Caco-2 (cell line): Measurements from ENCODE around the gene SHROOM4. TPM values are rescaled to one million over a fixed set of nuclear protein-coding genes. Genes with fewer than 3 reads are reported as not detected.

ENCODE experiments used
- Bru-seq: library from RNA; stranded (reverse); fragments of 400-500 nt; gene quantifications from one replicate; lab custom pipeline; 2021; lab: Mats Ljungman, UMichigan
- BruChase-seq, 2 experiments: library from RNA; stranded (reverse); fragments of 400-500 nt; gene quantifications; one replicate each; lab custom pipeline; 2021; lab: Mats Ljungman, UMichigan
- BruUV-seq: library from RNA; stranded (reverse); fragments of 400-500 nt; replicated peaks from 2 replicates; lab custom pipeline; 2021; lab: Mats Ljungman, UMichigan
- CTCF ChIA-PET: fragments of 300-600 bp; sonication (Branson Sonifier 250); formaldehyde crosslinking; loops from one replicate; lab custom pipeline; 2022; ENCODE audit warnings: antibody characterized with exemption; lab: Charles Lee
- POLR2A ChIA-PET: fragments of 300-600 bp; sonication (Branson Sonifier 250); formaldehyde crosslinking; loops from one replicate; lab custom pipeline; 2022; ENCODE audit warnings: antibody characterized with exemption; lab: Charles Lee
- DNase-seq, 2 experiments: peaks; one replicate each; pipeline versions ENCODE4 v3.0.0 to v3.0.0-alpha.2; 2020 to 2022
- H3K27me3 ChIP-seq: replicated peaks from 2 replicates; pipeline ENCODE4 v1.6.0; 2011; ENCODE audit warnings: low read length; ENCODE audit not compliant: control insufficient read depth, insufficient read depth
- H3K36me3 ChIP-seq: 2 replicates; pipeline ENCODE4 v1.5.1; 2011; ENCODE audit warnings: low read length; ENCODE audit not compliant: control insufficient read depth, insufficient read depth
- H3K4me1 ChIP-seq: fragments of 250-450 bp; sonication (Bioruptor Pico); 2 replicates; pipeline ENCODE4 v1.5.1; 2020; ENCODE audit warnings: mild to moderate bottlenecking
- H3K4me3 ChIP-seq: 2 replicates; pipeline ENCODE4 v1.5.1; 2011; ENCODE audit warnings: low read depth, mild to moderate bottlenecking, control low read depth, low read length
- H3K9me3 ChIP-seq: fragments of 250-450 bp; sonication (Bioruptor Pico); 2 replicates; pipeline ENCODE4 v1.5.1; 2020; ENCODE audit warnings: mild to moderate bottlenecking, moderate library complexity
- H3K27ac Mint-ChIP-seq: one replicate; pipeline ENCODE4 v1.8.0; 2022; ENCODE audit warnings: mixed read lengths; ENCODE audit not compliant: unreplicated experiment
- H3K27me3 Mint-ChIP-seq: one replicate; pipeline ENCODE4 v1.8.0; 2022; ENCODE audit warnings: mixed read lengths; ENCODE audit not compliant: insufficient read depth, unreplicated experiment
- H3K36me3 Mint-ChIP-seq: one replicate; pipeline ENCODE4 v1.8.0; 2022; ENCODE audit warnings: mild to moderate bottlenecking, mixed read lengths; ENCODE audit not compliant: insufficient read depth, unreplicated experiment
- H3K4me1 Mint-ChIP-seq: one replicate; pipeline ENCODE4 v1.8.0; 2022; ENCODE audit warnings: low read depth, mixed read lengths; ENCODE audit not compliant: unreplicated experiment
- H3K4me3 Mint-ChIP-seq: one replicate; pipeline ENCODE4 v1.8.0; 2022; ENCODE audit warnings: mild to moderate bottlenecking, moderate library complexity, mixed read lengths; ENCODE audit not compliant: unreplicated experiment
- H3K9me3 Mint-ChIP-seq: one replicate; pipeline ENCODE4 v1.8.0; 2022; ENCODE audit warnings: mixed read lengths; ENCODE audit not compliant: unreplicated experiment
- CTCF ChIP-seq, 2 experiments: fragments of 200-600 bp in 1 of 2; IDR thresholded peaks; 1 replicate in 1 of 2; 2 replicates in 1 of 2; pipeline versions ENCODE4 v1.5.1 to v1.8.0; 2011 to 2022; ENCODE audit warnings: antibody characterized with exemption in 1 of 2, control low read depth in 1 of 2, inconsistent platforms in 1 of 2, low read depth in 1 of 2, low read length in 1 of 2, mild to moderate bottlenecking in 1 of 2, moderate library complexity in 1 of 2; ENCODE audit not compliant: insufficient read depth in 1 of 2, severe bottlenecking in 1 of 2, unreplicated experiment in 1 of 2
- intact Hi-C: fragments of 100-400 bp; cut with micrococcal nuclease; formaldehyde crosslinking; loops from one replicate; pipeline ENCODE4 v1.10.0; 2022; ENCODE audit not compliant: unreplicated experiment
- long read RNA-seq: library from polyadenylated mRNA; stranded (forward); transcript quantifications from one replicate; pipeline ENCODE4 v2.0.0, GENCODE V29; 2022
- total RNA-seq: library from RNA; stranded (reverse); gene quantifications from 2 replicates; pipeline ENCODE4 v1.2.3, GENCODE V29; 2022

SHROOM4 gene
- total RNA-seq (0.09 and 0.12 TPM in 2 replicates), Bru-seq, nascent RNA (percentile 15 among the genes with signal in this experiment), BruChase-seq, experiment 1, labeled RNA remaining after a 2-hour chase (percentile 14 among the genes with signal in this experiment), BruChase-seq, experiment 2, labeled RNA remaining after a 6-hour chase (percentile 13 among the genes with signal in this experiment)
- long read RNA-seq: 0 reads

GRCh38 chrX:50813843-50814661 lies at the start of gene SHROOM4:
Gene SHROOM4, minus strand, starts transcription at chrX:50814194. Its CDS starts 176 bp downstream, at chrX:50814018.
- BruUV-seq: no TSS peak
- peak within 1 kb of the TSS; percentile 42 for H3K4me3 ChIP-seq
- H3K4me1 ChIP-seq: no peaks in the 10 kb centered on the region
- POLR2A ChIA-PET: no interaction called here
- no peaks in the 10 kb centered on the region for H3K36me3 ChIP-seq
- intact Hi-C loops: no loop called here
- DNase-seq: no peak
- peak within 1 kb of the TSS; percentile 68 for H3K4me3 Mint-ChIP-seq
- no peaks in the 10 kb centered on the region for H3K4me1 Mint-ChIP-seq
- H3K27me3 Mint-ChIP-seq: no peaks in the 10 kb centered on the region
- H3K9me3 ChIP-seq: no peaks in the 10 kb centered on the region
- H3K9me3 Mint-ChIP-seq: no peaks in the 10 kb centered on the region
- no peak for TF ChIP-seq CTCF (IDR thresholded peaks at IDR 0.05; ENCODE audit: insufficient read depth in 1 of 2, low read depth in 1 of 2, low read length in 1 of 2, severe bottlenecking in 1 of 2, unreplicated experiment in 1 of 2)
- CTCF ChIA-PET: no interaction called here
- no peaks in the 10 kb centered on the region for H3K27me3 ChIP-seq
- H3K36me3 Mint-ChIP-seq: no peaks in the 10 kb centered on the region
- H3K27ac Mint-ChIP-seq: no peak within 1 kb of the TSS

- BruUV-seq: no TSS peak
- no peak for TF ChIP-seq CTCF (IDR thresholded peaks at IDR 0.05; ENCODE audit: insufficient read depth in 1 of 2, low read depth in 1 of 2, low read length in 1 of 2, severe bottlenecking in 1 of 2, unreplicated experiment in 1 of 2)
- H3K9me3 ChIP-seq: no peaks in the 10 kb centered on the region
These were observed 49.5 kb upstream of the SHROOM4 start for GRCh38 chrX:50863471-50863870.

GRCh38 chrX:50860518-50860917 lies 46.5 kb upstream of the SHROOM4 start:
- peaks cover 4% of the 10 kb centered on the region for H3K27me3 Mint-ChIP-seq

More at GRCh38 chrX:50863471-50863870, 49.5 kb upstream of the SHROOM4 start:
- POLR2A ChIA-PET: no interaction called here
- DNase-seq: no peak
- intact Hi-C loops: no loop called here
- no peaks in the 10 kb centered on the region for H3K36me3 ChIP-seq
- no peaks in the 10 kb centered on the region for H3K4me1 ChIP-seq
- Mint-ChIP-seq H3K27me3 (no peaks in the 10 kb centered on the region), H3K9me3 (peaks cover 3% of the 10 kb centered on the region), H3K4me3 (no peak overlapping the region), H3K4me1 (no peaks in the 10 kb centered on the region), H3K36me3 (no peaks in the 10 kb centered on the region), H3K27ac (no peak overlapping the region)
- H3K4me3 ChIP-seq: no peak overlapping the region
- CTCF ChIA-PET: no interaction called here
- no peaks in the 10 kb centered on the region for H3K27me3 ChIP-seq

More at GRCh38 chrX:50860518-50860917, 46.5 kb upstream of the SHROOM4 start:
- DNase-seq: no peak
- Histone ChIP-seq H3K9me3 (no peaks in the 10 kb centered on the region), H3K4me1 (no peaks in the 10 kb centered on the region), H3K4me3 (no peak overlapping the region), H3K27me3 (no peaks in the 10 kb centered on the region), H3K36me3 (no peaks in the 10 kb centered on the region)
- peaks cover 9% of the 10 kb centered on the region for H3K9me3 Mint-ChIP-seq
- no peaks in the 10 kb centered on the region for H3K4me1 Mint-ChIP-seq
- BruUV-seq: no TSS peak
- TF ChIP-seq CTCF (IDR thresholded peaks at IDR 0.05; ENCODE audit: insufficient read depth in 1 of 2, low read depth in 1 of 2, low read length in 1 of 2, severe bottlenecking in 1 of 2, unreplicated experiment in 1 of 2): no peak
- ChIA-PET POLR2A (no interaction called here), CTCF (no interaction called here)
- no peak overlapping the region for H3K27ac Mint-ChIP-seq
- no peaks in the 10 kb centered on the region for H3K36me3 Mint-ChIP-seq
- H3K4me3 Mint-ChIP-seq: no peak overlapping the region
- intact Hi-C loops: no loop called here
